NCI-H2196 treated with DMSO at 0.1 percent for 48 hours (cell line): ENCODE results near the gene CEP85L.

ENCODE experiments used
- DNase-seq: peaks from one replicate; lab custom pipeline; 2025; ENCODE audit not compliant: unreplicated experiment; lab: John Stamatoyannopoulos, UW

CEP85L gene

DNA sequence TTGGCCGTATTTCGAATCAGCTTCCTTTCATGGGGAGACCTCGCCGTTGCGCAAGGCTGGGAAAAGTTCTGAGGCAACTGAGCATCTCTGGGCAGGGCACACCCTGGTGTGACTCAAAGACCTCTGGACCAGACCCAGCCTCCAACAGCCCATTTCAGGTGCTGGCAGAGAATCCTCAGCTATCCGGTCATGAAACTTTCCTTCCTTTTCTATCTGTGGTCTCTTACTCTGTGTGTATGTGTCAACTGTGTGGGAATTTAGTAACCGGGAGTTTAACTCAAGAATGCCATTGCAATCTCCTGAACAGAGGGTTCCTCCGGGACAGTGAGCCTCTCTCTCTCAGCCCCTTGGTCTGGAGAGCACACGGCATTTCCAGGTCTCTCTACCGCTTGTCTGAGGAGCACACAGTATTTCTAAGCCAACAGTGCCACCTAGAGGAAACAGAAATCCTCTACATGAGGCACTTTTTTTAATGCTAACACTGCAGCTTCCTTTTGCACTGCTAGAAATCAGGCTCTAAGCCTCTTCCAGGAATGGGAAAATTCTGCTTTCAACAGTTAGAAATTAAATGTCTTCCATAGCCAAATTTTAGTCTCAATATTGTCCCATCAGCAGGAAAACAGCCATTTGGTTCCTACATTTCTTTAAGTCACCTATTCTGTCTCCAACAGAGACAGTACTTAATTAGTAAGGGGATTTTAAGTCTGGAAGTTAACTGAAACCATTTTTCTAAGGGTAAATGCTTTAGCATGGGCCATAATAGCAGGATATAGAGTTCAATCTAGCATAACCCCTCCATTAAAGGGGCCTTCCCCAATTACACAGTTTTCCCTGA is 70.6 kb downstream of the CEP85L start:
- peak; percentile 19 for DNase-seq

DNA sequence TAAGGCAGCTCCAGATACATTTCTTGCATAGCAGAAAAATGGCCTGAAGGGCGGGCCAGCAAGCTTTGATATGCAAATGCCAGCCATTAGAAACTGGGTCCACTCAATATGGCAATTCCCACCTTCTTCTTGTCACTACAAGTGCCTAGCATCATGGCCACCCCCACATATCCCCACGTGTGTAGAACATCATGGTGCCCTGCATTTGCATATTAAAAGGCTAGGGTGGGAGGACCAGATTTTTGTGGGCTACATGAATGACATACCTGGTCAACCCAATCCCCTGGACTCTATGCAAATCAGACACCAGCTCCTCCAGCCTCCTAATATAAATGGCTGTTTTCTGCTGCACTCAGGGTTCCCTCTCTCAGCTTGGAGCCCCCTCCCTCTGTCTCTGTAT is 71.6 kb downstream of the CEP85L start:
- no peak for DNase-seq

DNA sequence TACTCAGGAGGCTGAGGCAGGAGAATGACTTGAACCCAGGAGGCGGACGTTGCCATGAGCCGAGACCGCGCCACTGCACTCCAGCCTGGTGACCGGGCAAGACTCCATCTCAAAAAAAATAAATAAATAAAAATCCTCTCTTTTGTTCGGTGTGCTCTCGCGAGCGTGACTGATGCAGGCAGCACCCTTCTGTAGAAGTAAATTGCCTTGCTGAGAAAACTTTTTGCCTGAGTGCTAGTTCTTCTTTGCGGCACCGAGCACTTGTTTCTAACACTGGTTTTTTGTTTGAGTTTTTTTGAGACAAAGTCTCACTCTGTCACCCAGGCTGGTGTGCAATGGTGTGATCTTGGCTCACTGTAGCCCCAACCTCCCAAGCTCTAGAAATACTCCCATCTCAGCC is 72.8 kb downstream of the CEP85L start:
- DNase-seq, result no peak

DNA sequence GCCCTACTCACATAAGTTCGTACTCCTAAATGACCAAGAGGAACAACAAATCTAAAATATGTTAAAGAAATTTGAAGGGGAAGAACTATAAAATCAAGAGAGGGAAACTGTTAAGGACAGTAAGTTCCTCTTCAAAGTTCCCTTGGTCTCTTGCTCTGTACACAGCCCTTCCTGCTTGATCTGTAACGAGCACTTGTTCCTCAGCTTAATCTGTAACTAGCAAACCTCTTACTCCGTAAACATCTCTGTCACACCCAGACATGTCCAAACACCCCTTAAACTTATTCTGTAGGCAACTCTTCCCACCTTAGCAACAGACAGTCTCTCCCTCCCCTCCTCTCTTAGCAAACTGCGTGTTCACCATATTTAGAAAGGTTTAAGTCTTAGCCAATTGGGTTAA is 73.4 kb downstream of the CEP85L start:
- no peak for DNase-seq

DNA sequence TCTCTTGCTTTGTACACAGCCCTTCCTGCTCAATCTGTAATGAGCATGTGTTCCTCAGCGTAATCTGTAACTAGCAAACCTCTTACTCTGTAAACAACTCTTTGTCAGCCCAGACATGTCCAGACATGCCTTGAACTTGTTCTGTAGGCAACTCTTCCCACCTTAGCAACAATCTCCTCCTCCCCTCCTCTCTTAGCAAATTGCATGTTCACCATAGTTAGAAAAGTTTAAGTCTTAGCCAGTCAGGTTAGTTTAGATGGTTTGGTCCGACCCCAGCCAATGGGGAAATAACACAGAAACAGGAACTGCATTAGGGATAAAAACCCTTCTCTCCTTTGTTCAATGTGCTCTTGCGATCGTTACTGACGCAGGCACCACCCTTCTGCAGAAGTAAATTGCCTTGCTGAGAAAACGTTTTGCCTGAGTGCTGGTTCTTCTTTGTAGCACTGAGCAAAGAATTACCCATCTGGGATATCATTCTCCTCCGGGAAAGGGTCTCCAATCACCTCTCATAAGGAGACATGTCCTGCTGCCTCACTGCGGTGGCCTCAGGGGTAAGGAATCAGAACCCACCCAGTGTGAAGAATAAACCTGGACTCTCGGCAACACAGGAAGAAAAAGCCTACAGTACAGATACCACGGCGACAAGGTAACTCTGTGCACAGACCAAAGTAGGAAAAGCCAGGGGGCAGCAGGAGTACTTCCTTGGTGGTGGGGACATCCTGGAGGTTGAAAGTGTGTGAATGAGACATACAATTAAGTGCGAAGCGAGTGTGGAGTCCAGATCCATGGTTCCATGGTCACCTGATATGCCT is 77.1 kb downstream of the CEP85L start:
- DNase-seq, result no peak

DNA sequence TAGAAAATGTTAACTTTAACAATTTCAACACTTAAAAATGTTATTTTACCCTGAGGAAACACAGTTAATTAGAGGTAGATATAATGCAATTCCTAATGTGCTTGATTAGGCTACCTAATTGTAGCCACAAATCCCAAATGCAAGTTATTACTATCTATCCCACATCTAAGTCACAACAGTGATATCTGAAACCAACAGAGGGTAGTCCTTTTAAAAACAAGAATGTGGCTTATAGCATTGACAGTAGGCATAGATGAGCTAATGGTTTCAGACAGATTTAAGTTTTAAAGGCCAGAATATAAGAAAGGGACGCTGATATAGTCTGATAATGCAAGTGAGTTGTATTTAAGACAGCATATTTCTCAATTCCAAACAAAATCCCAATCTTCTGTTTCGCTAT is 80.3 kb downstream of the CEP85L start:
- DNase-seq, result no peak

DNA sequence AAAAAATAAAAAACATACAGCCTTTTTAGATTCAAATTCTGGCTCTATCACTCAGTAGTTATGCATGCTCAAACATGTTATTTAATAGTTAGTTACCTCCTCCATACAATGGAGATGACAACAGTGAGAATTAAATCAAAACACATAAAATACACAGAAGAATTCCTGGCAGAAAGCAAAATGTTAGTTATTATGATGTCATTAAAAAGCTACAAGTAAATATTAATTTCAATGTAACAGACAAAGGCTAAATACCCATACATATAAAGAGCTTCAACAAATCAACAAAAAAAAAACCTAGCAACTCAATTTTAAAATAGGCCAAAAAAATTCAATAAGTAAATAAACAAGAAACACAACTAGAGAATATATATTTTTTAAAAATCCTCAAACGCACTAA is 81.9 kb downstream of the CEP85L start:
- no peak for DNase-seq

DNA sequence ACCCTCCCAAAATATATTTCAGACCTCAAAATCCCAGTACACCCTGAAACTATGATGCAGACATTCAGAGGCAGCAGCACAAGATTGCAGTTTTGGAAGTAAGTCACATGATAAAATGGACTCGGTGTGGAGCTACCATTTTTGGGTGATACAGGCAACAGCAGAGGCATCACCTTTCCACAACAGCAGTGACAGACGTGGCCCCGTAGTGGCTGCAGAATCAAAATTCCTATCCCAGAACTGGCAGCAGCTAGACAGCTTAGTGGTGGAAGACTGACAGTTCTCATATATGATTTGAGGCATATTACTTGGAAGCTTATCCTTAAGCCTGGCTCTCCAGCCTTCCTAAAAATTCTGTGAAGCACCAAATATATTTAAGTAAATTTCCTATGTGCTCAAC is 83.4 kb downstream of the CEP85L start:
- DNase-seq, result no peak

DNA sequence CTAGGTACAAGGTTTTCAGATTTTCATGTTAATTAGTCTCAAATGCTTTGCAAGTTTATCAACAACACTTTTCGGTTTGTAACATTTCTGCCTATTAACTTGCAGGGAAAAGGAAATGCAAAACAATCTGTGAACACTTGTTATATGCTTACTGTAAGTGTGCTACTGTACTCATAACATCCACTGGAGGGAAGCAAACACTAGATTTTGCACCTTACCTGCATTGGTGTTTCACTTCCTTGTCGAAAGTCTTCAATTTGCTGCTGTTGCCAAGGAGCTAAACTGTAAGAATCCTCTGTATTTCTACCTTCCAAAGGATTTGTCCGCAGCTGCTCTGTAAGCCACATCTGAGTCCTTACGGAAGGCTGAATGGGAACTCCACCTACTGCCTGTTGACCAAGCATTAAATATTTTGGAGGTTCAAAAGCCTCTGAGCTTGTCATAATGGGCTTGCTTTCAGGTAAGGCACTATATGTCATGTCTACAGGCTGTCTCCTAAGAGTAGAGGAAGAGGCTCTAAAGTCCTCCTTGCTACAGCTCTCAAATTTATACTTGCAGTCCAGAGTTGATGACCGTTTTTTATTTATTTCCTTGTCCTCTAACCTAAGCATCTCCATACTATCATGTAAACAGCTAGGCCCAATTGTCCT is 86.0 kb downstream of the CEP85L start:
- DNase-seq, result peak; percentile 3

DNA sequence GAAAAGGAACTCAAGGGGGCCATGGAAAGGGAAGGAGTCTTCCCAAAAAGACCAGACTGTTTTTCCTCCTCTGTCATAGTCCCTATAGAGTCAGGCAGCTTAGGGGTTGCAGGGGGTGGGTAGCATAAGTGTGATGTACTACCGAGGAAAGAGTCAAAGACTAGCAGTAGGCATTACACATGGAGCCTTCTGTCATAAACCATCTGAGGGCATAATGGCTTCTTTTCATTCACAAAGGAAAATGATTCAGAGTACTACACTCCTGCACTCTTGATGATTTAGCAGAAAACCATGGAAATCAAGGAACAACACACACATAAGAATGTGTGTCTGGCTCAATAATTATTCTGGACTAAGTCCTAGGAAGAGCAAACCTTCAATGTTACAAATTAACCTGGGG is 88.4 kb downstream of the CEP85L start:
- no peak for DNase-seq

DNA sequence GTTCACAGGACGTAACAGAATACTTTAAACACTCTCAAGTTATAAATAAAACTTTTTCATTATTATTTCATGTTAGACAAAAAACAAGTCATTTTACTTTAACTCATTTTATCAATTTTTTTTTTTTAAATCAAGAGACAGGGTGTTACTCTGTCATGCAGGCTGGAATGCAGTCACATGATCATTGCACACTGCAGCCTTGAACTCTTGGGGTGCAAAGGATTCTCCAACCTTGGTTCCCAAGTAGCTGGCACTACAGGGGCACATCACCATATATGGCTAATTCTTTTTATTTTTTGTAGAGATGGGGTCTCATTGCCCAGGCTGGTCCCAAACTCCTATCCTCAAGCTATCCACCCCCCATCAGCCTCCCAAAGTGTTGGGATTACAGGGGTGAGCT is 89.1 kb downstream of the CEP85L start:
- no peak for DNase-seq

DNA sequence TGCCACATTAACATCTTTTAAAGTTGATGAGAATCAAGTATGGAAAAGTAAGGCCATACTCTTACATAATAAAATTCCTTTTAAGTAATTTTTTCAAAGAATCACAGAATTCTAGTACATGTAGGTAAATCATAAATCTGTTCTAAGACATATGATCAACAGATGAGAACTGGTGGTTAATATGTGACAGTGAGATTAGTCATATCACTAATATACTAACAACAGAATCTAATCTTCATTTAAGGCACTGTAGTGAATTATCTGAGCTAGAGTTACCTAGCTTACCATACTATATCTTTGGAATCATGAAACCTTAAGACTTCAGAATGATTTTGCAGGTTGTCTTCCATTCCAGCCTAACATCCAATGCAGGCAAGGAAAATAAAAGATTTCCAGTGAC is 91.7 kb downstream of the CEP85L start:
- no peak for DNase-seq

DNA sequence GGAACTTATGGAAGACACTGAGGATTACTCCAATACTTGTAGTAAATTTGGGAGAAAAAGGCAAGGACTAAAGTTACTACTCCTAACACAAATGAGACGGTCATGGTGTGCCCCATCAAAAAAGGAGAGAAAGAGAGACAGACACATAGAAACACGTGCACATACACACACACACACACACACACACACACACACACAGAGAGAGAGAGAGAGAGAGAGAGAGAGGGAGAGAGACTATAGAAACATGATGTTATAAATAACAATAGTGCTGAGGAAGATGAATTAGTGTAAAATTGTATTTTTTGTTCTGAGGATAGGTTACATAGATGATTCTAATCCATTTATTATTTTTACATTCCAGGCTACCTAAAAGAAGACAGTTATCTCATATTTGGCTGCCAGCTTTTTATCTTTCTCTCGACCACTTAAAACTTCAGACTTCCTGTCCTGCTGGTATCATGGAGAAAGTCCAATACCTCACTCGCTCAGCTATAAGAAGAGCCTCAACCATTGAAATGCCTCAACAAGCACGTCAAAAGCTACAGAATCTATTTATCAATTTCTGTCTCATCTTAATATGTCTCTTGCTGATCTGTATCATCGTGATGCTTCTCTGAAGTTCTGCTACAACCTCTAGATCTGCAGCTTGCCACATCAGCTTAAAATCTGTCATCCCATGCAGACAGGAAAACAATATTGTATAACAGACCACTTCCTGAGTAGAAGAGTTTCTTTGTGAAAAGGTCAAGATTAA is 92.8 kb downstream of the CEP85L start:
- no peak for DNase-seq

DNA sequence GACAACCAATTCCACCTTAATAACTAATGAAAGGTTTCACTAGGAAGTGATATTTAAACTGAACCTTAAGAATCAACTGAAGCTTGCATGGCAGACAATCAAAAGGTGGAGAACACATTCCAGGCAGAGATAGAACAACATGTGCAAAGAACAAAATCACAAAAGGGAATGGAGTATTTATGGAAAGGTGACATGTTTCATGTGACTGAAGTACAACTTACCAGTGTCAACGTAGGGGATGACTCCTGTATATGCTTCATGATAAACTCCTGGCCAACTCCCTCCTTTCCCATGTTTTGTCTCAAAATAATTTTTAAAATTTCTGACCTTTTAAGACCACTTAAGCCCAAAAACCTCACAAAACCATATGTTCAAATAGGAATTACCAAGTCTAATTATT is 96.7 kb downstream of the CEP85L start:
- no peak for DNase-seq

DNA sequence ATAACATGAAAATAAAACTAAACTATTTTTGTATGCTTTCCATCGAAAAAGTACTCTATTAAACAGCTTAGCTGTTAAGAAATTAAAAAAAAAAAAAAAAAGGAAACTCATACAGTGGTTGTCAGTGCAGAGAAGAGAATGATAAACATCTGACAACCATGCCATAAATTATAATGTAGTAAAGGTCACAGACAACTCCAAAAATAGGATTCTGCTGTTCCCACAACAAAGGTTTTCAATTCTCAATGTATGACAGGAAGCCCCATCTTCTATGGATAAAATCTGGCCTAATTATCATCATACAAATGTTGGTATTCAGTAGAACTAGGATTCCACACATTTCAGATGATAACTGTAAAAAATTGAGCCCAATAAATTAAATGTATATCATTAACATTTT is 98.3 kb downstream of the CEP85L start:
- no peak for DNase-seq

DNA sequence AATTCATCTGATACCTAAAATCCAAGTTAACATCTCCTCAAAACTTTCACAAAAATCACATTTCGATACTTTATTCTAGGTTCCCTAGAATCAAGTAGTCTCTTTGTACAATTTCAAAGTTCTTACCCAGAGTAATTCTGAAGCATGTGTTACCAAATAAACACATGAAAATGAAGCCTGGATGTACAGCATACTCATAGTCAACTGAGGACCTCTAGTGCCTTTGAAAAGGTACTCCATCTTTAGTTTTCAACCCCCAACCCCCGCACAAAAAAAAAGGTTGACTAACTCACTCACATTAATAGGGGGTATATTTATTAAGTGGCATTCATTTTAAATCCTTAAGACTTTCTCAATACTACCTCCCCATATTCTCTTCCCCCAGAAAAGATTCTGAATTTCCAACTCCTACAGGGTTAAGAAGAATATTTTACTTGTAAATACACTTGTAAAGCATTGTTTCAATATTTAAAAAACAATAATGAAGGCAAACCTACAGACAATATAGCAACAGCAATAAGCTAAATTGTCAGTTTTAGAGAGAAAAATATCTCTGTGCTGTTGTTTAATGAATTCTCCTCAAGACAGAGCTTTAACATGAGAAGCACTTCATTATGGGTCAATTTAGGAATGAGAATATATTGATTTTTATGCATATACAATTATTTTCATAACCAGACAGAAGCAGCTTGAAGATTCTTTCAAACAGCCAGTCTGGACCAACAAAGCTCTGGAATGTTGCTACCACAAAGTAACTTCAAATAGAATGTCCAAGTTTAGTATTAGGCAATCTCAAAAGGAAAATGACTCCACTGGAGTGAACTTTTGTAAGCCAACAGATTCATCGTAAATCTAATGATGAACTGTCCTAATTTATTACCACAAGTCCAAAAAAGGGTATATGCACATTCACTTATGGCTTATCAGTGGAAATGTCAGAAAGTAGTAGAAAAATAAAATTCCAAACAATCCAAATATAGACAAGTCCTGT is 100.0 kb downstream of the CEP85L start:
- DNase-seq, result peak; percentile 48

DNA sequence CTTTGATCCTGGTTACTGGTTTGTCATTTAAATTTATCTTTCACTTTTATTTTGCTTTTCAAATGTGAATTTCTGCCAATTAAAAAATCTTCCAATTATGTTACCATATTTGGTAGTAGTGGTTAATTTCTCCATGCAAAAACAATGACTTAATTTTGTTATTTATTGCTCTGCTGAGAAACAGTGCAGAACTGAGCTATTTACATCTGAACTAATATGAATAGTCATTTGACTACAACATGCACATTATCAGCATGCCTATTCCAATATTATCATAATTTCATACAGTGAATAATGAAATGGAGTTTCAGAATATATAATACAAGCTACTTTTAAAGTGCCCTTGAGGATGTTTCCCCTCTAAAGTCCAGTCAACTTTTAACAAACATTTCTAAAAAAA is 102.8 kb downstream of the CEP85L start:
- DNase-seq, result no peak

DNA sequence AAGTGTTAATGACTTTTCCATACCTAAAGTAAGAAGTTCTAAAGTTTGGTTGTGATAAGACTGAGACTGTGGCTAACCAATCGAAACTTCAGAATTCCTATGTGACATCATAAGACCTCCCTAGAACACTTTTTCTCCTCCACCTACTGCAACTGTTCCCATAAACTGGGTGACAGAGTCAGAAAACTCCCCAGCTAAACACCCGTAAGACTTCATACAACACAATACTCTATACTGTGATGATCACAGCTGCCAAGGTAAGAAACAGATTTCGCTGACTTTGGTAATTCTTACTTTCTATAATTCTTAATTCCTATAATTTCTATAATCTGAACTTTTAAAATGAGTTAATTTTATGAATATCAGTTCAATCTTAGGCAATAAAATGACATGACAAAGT is 103.3 kb downstream of the CEP85L start, which contains the start of gene PLN:
Gene PLN (plus strand): TSS at position 161 of the 400 bp plus-strand sequence. CDS start 10,626 bp downstream, outside the sequence.
- DNase-seq, result no peak

DNA sequence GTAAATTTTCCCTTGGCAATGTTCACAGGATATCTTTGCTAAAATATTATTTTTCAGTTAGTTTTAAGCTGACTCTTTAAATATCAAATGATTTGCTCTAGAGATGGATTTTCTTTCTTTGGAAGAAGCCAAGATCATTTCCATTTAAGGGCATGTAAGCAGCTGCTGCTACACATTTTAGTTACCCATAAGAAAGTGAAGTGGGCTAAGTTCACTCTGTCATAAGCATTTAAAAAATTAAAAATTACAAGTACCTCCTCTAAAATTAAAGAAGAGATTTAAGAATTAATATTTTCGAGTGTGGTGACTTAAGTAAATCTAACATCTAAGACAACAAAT is 104.5 kb downstream of the CEP85L start:
- DNase-seq, result no peak
